ENCODE measurements around the gene OGFOD2. TPM values are rescaled to one million over a fixed set of nuclear protein-coding genes. Genes with fewer than 3 reads are reported as not detected.
A peak's percentile ranks its signal among the peaks of the same experiment; 100 is the strongest.

OGFOD2 gene
- total RNA-seq, 4 donors from 2014 or later: 13.3 to 133 (median 16.8) TPM

- no peaks in the 10 kb centered on the region for H3K36me3 ChIP-seq
- TF ChIP-seq POLR2A (IDR thresholded peaks at IDR 0.05): no peak
- TF ChIP-seq, protein P1, sequence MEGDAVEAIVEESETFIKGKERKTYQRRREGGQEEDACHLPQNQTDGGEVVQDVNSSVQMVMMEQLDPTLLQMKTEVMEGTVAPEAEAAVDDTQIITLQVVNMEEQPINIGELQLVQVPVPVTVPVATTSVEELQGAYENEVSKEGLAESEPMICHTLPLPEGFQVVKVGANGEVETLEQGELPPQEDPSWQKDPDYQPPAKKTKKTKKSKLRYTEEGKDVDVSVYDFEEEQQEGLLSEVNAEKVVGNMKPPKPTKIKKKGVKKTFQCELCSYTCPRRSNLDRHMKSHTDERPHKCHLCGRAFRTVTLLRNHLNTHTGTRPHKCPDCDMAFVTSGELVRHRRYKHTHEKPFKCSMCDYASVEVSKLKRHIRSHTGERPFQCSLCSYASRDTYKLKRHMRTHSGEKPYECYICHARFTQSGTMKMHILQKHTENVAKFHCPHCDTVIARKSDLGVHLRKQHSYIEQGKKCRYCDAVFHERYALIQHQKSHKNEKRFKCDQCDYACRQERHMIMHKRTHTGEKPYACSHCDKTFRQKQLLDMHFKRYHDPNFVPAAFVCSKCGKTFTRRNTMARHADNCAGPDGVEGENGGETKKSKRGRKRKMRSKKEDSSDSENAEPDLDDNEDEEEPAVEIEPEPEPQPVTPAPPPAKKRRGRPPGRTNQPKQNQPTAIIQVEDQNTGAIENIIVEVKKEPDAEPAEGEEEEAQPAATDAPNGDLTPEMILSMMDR (IDR thresholded peaks at IDR 0.05): no peak
- H3K4me1 ChIP-seq: no peaks in the 10 kb centered on the region
- DNase-seq: no peak
- H3K9me3 ChIP-seq: no peaks in the 10 kb centered on the region
- no peak overlapping the region for H3K4me3 ChIP-seq
- no peak overlapping the region for H3K27ac ChIP-seq
- no peaks in the 10 kb centered on the region for H3K27me3 ChIP-seq
- intact Hi-C loops (cut with DNase I; ENCODE audit: low total_unique reads): no loop called here
Observed at GRCh38 chr12:122994140-122994675, 19.2 kb downstream of the OGFOD2 start.

DNA sequence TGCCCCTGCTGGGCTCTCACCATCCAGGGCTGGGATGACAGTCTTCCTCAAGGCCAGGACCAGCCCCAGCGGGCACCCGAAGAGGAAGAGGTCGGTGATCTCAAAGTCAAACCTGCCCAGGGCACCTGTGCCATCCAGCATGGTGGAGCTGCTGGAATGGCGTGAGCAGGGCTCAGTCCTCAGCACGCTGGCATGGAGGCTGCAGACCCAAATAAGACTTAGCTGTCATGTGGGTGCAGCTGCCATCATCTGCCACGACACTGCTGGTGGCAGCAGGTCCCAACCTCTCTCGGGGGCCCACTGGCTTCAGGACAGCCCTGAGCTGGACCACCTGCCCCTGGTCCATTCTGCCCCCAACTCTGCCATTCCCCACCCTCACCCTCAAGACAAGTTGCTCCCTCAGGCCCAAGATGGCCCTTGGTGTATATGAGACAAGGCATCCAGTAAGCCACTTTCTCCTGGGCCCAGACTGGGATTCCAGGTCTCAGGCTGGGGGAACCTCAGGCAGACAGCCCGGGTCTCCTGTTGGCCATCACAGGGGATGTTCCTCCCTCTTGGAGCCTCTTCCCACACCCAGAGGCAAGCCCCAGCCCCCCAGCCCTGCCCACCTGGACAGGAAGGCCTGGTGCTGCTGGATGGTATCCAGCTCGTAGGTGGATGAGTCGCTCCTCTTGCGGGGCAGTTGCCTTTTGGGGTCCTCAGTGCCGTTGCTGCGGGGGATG is 19.9 kb downstream of the OGFOD2 start:
- Histone ChIP-seq H3K4me3 (no peak overlapping the region), H3K27me3 (no peaks in the 10 kb centered on the region), H3K9me3 (no peaks in the 10 kb centered on the region), H3K27ac (no peak overlapping the region), H3K36me3 (no peaks in the 10 kb centered on the region), H3K4me1 (no peaks in the 10 kb centered on the region)
- no peak for TF ChIP-seq POLR2A (IDR thresholded peaks at IDR 0.05)
- TF ChIP-seq, protein P1 (IDR thresholded peaks at IDR 0.05): no peak
- no peak for DNase-seq
- intact Hi-C loops (cut with DNase I; ENCODE audit: low total_unique reads): no loop called here

GRCh38 chr12:122995503-122996187 is 20.6 kb downstream of the OGFOD2 start:
- H3K4me3 ChIP-seq: no peak overlapping the region
- no peaks in the 10 kb centered on the region for H3K27me3 ChIP-seq
- no peaks in the 10 kb centered on the region for H3K36me3 ChIP-seq
- H3K4me1 ChIP-seq: no peaks in the 10 kb centered on the region
- intact Hi-C loops (cut with DNase I; ENCODE audit: low total_unique reads): no loop called here
- no peaks in the 10 kb centered on the region for H3K9me3 ChIP-seq
- DNase-seq: peak in 1 of 2 donors; percentile 75
- H3K27ac ChIP-seq: no peak overlapping the region
- TF ChIP-seq, protein P1 (IDR thresholded peaks at IDR 0.05): no peak
- no peak for TF ChIP-seq POLR2A (IDR thresholded peaks at IDR 0.05)

GRCh38 chr12:122996188-122996601 is 21.2 kb downstream of the OGFOD2 start:
- H3K36me3 ChIP-seq: no peaks in the 10 kb centered on the region
- intact Hi-C loops (cut with DNase I; ENCODE audit: low total_unique reads): no loop called here
- no peak overlapping the region for H3K27ac ChIP-seq
- no peak overlapping the region for H3K4me3 ChIP-seq
- peak in 1 of 2 donors; percentile 17 for DNase-seq
- H3K4me1 ChIP-seq: no peaks in the 10 kb centered on the region
- H3K9me3 ChIP-seq: no peaks in the 10 kb centered on the region
- no peaks in the 10 kb centered on the region for H3K27me3 ChIP-seq
- TF ChIP-seq, protein P1 (IDR thresholded peaks at IDR 0.05): no peak
- TF ChIP-seq POLR2A (IDR thresholded peaks at IDR 0.05): no peak
